Mesenchymal stem cell (in vitro differentiated cells and primary cell): ENCODE measurements around the gene HIVEP3.
A peak's percentile ranks its signal among the peaks of the same experiment; 100 is the strongest.

Experiments
- DNase-seq: peaks from one replicate; pipeline ENCODE4 v3.0.0-alpha.2; 2013
- H2AFZ ChIP-seq: one replicate; pipeline ENCODE4 v1.6.1; 2013; ENCODE audit warnings: low read depth, mild to moderate bottlenecking, control low read depth, inconsistent platforms, low read length, moderate library complexity
- H2AK5ac ChIP-seq: 2 replicates; pipeline ENCODE4 v1.6.1; 2013; ENCODE audit warnings: low read length, moderate library complexity, mild to moderate bottlenecking, inconsistent platforms; ENCODE audit not compliant: severe bottlenecking
- H2BK120ac ChIP-seq: one replicate; pipeline ENCODE4 v1.6.1; 2013; ENCODE audit warnings: low read depth, mild to moderate bottlenecking, inconsistent platforms, low read length, moderate library complexity
- H2BK12ac ChIP-seq, 2 experiments: one replicate each; pipeline ENCODE4 v1.6.1; 2013; ENCODE audit warnings: inconsistent platforms in 2 of 2, low read length in 2 of 2, mild to moderate bottlenecking in 2 of 2, moderate library complexity in 2 of 2, control low read depth in 1 of 2
- H2BK15ac ChIP-seq: one replicate; pipeline ENCODE4 v1.6.1; 2013; ENCODE audit warnings: mild to moderate bottlenecking, low read depth, inconsistent platforms; ENCODE audit not compliant: poor library complexity, severe bottlenecking
- H2BK5ac ChIP-seq: 2 replicates; pipeline ENCODE4 v1.6.1; 2013; ENCODE audit warnings: low read depth, mild to moderate bottlenecking, low read length, control low read depth, inconsistent platforms; ENCODE audit not compliant: poor library complexity, severe bottlenecking
- H3K14ac ChIP-seq, 2 experiments: one replicate each; pipeline ENCODE4 v1.6.1; 2013; ENCODE audit warnings: inconsistent platforms in 2 of 2, low read length in 2 of 2, control low read depth in 1 of 2, mild to moderate bottlenecking in 1 of 2, moderate library complexity in 1 of 2
- H3K18ac ChIP-seq, 2 experiments: one replicate each; pipeline ENCODE4 v1.6.1; 2013; ENCODE audit warnings: inconsistent platforms in 2 of 2, low read length in 2 of 2, control low read depth in 1 of 2, low read depth in 1 of 2, mild to moderate bottlenecking in 1 of 2
- H3K23ac ChIP-seq, 2 experiments: one replicate each; pipeline ENCODE4 v1.6.1; 2013; ENCODE audit warnings: inconsistent platforms in 2 of 2, low read length in 2 of 2, mild to moderate bottlenecking in 2 of 2, moderate library complexity in 2 of 2, control low read depth in 1 of 2
- H3K27ac ChIP-seq: 2 replicates; pipeline ENCODE4 v1.5.1; 2013; ENCODE audit warnings: mild to moderate bottlenecking, moderate library complexity, low read length, control low read depth, inconsistent platforms; ENCODE audit not compliant: poor library complexity, severe bottlenecking
- H3K27me3 ChIP-seq, 2 experiments: 2 replicates each; pipeline versions ENCODE4 v1.6.1 to v1.7.0; 2013; ENCODE audit warnings: low read length in 2 of 2, mild to moderate bottlenecking in 2 of 2, moderate library complexity in 2 of 2, control low read depth in 1 of 2, inconsistent platforms in 1 of 2; ENCODE audit not compliant: control insufficient read depth in 1 of 2, insufficient read depth in 1 of 2
- H3K36me3 ChIP-seq, 2 experiments: 2 replicates each; pipeline versions ENCODE4 v1.6.1 to v1.7.0; 2013; ENCODE audit warnings: low read length in 2 of 2, control low read depth in 1 of 2, inconsistent platforms in 1 of 2, low read depth in 1 of 2, mild to moderate bottlenecking in 1 of 2; ENCODE audit not compliant: insufficient read depth in 2 of 2, control insufficient read depth in 1 of 2
- H3K4ac ChIP-seq, 2 experiments: one replicate each; pipeline ENCODE4 v1.6.1; 2013; ENCODE audit warnings: inconsistent platforms in 2 of 2, low read length in 2 of 2, mild to moderate bottlenecking in 2 of 2, moderate library complexity in 2 of 2, control low read depth in 1 of 2, low read depth in 1 of 2
- H3K4me1 ChIP-seq: 2 replicates; pipeline ENCODE4 v1.6.1; 2013; ENCODE audit warnings: low read depth, low read length, control low read depth; ENCODE audit not compliant: control insufficient read depth, insufficient read depth
- H3K4me2 ChIP-seq: 2 replicates; pipeline ENCODE4 v1.6.1; 2013; ENCODE audit warnings: low read length, mild to moderate bottlenecking, inconsistent platforms; ENCODE audit not compliant: poor library complexity, severe bottlenecking
- H3K4me3 ChIP-seq, 2 experiments: 2 replicates each; pipeline versions ENCODE4 v1.5.1 to v1.7.0; 2013; ENCODE audit warnings: low read length in 2 of 2, mild to moderate bottlenecking in 2 of 2, control low read depth in 1 of 2, low read depth in 1 of 2; ENCODE audit not compliant: insufficient read depth in 1 of 2
- H3K79me1 ChIP-seq: replicated peaks from 2 replicates; pipeline ENCODE4 v1.6.1; 2013; ENCODE audit warnings: mild to moderate bottlenecking, control low read depth, low read length, inconsistent platforms; ENCODE audit not compliant: poor library complexity, severe bottlenecking
- H3K9ac ChIP-seq: 2 replicates; pipeline ENCODE4 v1.7.0; 2013; ENCODE audit warnings: mild to moderate bottlenecking, low read length, moderate library complexity
- H3K9me3 ChIP-seq: 2 replicates; pipeline ENCODE4 v1.7.0; 2013; ENCODE audit warnings: mild to moderate bottlenecking, low read length; ENCODE audit not compliant: control insufficient read depth
- H4K8ac ChIP-seq: one replicate; pipeline ENCODE4 v1.6.1; 2013; ENCODE audit warnings: inconsistent platforms, mild to moderate bottlenecking, low read length, moderate library complexity
- H4K91ac ChIP-seq: one replicate; pipeline ENCODE4 v1.6.1; 2013; ENCODE audit warnings: mild to moderate bottlenecking, low read length, inconsistent platforms
- WGBS: methylation state at CpG from one replicate; pipeline ENCODE4 v1.1.7; 2013; ENCODE audit warnings: mixed read lengths; 5-methylcytosine and 5-hydroxymethylcytosine counted together

HIVEP3 gene

GRCh38 chr1:41902664-41903063 is 16.1 kb downstream of the HIVEP3 start:
- Histone ChIP-seq H3K27ac (peak overlapping the region; percentile 63), H3K23ac (no peak overlapping the region), H2BK12ac (peak overlapping the region; percentile 8 to 29), H3K79me1 (peaks cover 22% of the 10 kb centered on the region), H3K9ac (no peak overlapping the region), H2AK5ac (peak overlapping the region; percentile 42), H3K4me2 (no peak overlapping the region), H2BK120ac (no peak overlapping the region), H4K91ac (peak overlapping the region; percentile 74), H3K14ac (no peak overlapping the region), H2BK5ac (peak overlapping the region; percentile 74), H3K27me3 (no peaks in the 10 kb centered on the region), H3K9me3 (no peaks in the 10 kb centered on the region), H2AFZ (no peak overlapping the region), H2BK15ac (no peak overlapping the region), H3K18ac (peak overlapping the region in 1 of 2 experiments; percentile 71), H3K4me1 (peaks cover 24% of the 10 kb centered on the region), H4K8ac (peak overlapping the region; percentile 5), H3K4me3 (peak overlapping the region in 1 of 2 experiments; percentile 2), H3K4ac (peak overlapping the region; percentile 1 to 7), H3K36me3 (no peaks in the 10 kb centered on the region)
- peak; percentile 46 for DNase-seq
- WGBS: 72% methylated on average over 8 of the region's 9 CpGs

GRCh38 chr1:41902159-41902577 is 16.6 kb downstream of the HIVEP3 start:
- Histone ChIP-seq H3K14ac (no peak overlapping the region), H2AFZ (no peak overlapping the region), H4K91ac (no peak overlapping the region), H3K27ac (peak overlapping the region; percentile 95), H2AK5ac (peak overlapping the region; percentile 92), H2BK12ac (peak overlapping the region; percentile 8 to 29), H3K4me3 (peak overlapping the region in 1 of 2 experiments; percentile 2), H3K18ac (peak overlapping the region; percentile 81 to 88), H3K79me1 (peaks cover 22% of the 10 kb centered on the region), H3K36me3 (no peaks in the 10 kb centered on the region), H3K4me2 (no peak overlapping the region), H3K4me1 (peaks cover 24% of the 10 kb centered on the region), H4K8ac (no peak overlapping the region), H3K27me3 (no peaks in the 10 kb centered on the region), H3K4ac (peak overlapping the region; percentile 1 to 7), H3K23ac (no peak overlapping the region), H3K9ac (no peak overlapping the region), H3K9me3 (no peaks in the 10 kb centered on the region), H2BK15ac (no peak overlapping the region), H2BK120ac (no peak overlapping the region), H2BK5ac (peak overlapping the region; percentile 91)
- DNase-seq: peak; percentile 89
- WGBS: 0% methylated on average over 2 of the region's 3 CpGs

DNA sequence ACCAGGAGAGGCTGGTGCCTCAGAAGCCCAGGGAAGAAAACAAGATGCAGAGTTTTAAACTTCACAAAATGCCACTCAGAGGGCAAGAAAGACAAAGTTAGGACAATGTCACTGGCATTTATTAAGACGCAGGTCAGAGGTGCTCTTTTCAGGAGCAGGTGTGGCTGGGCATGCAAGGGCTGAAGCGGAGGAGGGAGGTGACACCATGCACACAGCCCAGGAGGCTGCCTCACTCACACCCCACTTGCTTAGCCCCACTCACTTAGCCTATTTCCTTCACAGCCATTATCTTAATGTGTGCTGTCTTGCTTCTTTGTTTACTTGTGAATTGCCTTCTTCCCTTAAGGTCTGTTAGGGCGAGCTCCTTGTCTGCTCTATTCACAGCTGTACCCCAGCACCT is 17.2 kb downstream of the HIVEP3 start:
- no peaks in the 10 kb centered on the region for H3K27me3 ChIP-seq
- H3K23ac ChIP-seq: no peak overlapping the region
- no peak overlapping the region for H2BK15ac ChIP-seq
- no peak overlapping the region for H3K9ac ChIP-seq
- peak overlapping the region; percentile 95 for H3K27ac ChIP-seq
- H2BK5ac ChIP-seq: peak overlapping the region; percentile 91
- H2AFZ ChIP-seq: no peak overlapping the region
- peak overlapping the region; percentile 22 to 78 for H3K4ac ChIP-seq
- no peak overlapping the region for H3K14ac ChIP-seq
- no peak overlapping the region for H3K4me2 ChIP-seq
- H3K79me1 ChIP-seq: peaks cover 23% of the 10 kb centered on the region
- peak overlapping the region; percentile 69 for H2BK120ac ChIP-seq
- peak overlapping the region; percentile 92 for H2AK5ac ChIP-seq
- 29% methylated on average over 3 of the region's 3 CpGs for WGBS
- H4K8ac ChIP-seq: peak overlapping the region; percentile 80
- no peaks in the 10 kb centered on the region for H3K36me3 ChIP-seq
- DNase-seq: peak; percentile 48
- peak overlapping the region; percentile 58 for H4K91ac ChIP-seq
- H3K4me3 ChIP-seq: no peak overlapping the region
- peak overlapping the region; percentile 81 to 88 for H3K18ac ChIP-seq
- H2BK12ac ChIP-seq: peak overlapping the region; percentile 40 to 87
- H3K4me1 ChIP-seq: peaks cover 24% of the 10 kb centered on the region
- no peaks in the 10 kb centered on the region for H3K9me3 ChIP-seq

GRCh38 chr1:41900603-41901444 is 17.9 kb downstream of the HIVEP3 start:
- peaks cover 23% of the 10 kb centered on the region for H3K79me1 ChIP-seq
- H3K18ac ChIP-seq: peak overlapping the region; percentile 81 to 88
- H2AFZ ChIP-seq: peak overlapping the region; percentile 64
- WGBS: 17% methylated on average over 8 of the region's 9 CpGs
- peak overlapping the region; percentile 95 for H2AK5ac ChIP-seq
- H4K8ac ChIP-seq: peak overlapping the region; percentile 45
- no peak overlapping the region for H3K23ac ChIP-seq
- H4K91ac ChIP-seq: peak overlapping the region; percentile 58
- peak overlapping the region; percentile 91 for H2BK5ac ChIP-seq
- H3K4me2 ChIP-seq: no peak overlapping the region
- DNase-seq: peak; percentile 80
- no peaks in the 10 kb centered on the region for H3K36me3 ChIP-seq
- no peaks in the 10 kb centered on the region for H3K9me3 ChIP-seq
- H3K4me3 ChIP-seq: no peak overlapping the region
- H3K27ac ChIP-seq: peak overlapping the region; percentile 95
- H2BK12ac ChIP-seq: peak overlapping the region; percentile 83 to 95
- peaks cover 24% of the 10 kb centered on the region for H3K4me1 ChIP-seq
- H3K9ac ChIP-seq: no peak overlapping the region
- H3K14ac ChIP-seq: no peak overlapping the region
- no peaks in the 10 kb centered on the region for H3K27me3 ChIP-seq
- peak overlapping the region; percentile 34 for H2BK15ac ChIP-seq
- peak overlapping the region; percentile 75 for H2BK120ac ChIP-seq
- peak overlapping the region; percentile 78 to 84 for H3K4ac ChIP-seq
